Vagina (tissue), 2 donors: ENCODE data around the gene ACSF2.

Source experiments
- CTCF ChIP-seq, 3 experiments: fragments of 450-650 bp in 2 of 3; fragments of 200-600 bp in 1 of 3; sonication (generic) in 1 of 3; IDR thresholded peaks; one replicate each; pipeline ENCODE4 v1.5.1; 2017 to 2019; ENCODE audit warnings: antibody characterized with exemption in 3 of 3, mild to moderate bottlenecking in 2 of 3, moderate library complexity in 2 of 3
- POLR2A ChIP-seq, 2 donors: fragments of 450-650 bp; IDR thresholded peaks; one replicate each; pipeline ENCODE4 v1.6.1; 2017; ENCODE audit warnings: antibody characterized with exemption in 2 of 2, mild to moderate bottlenecking in 2 of 2, moderate library complexity in 2 of 2

GRCh38 chr17:50517011-50517410 lies 91.0 kb downstream of the ACSF2 start:
- no peak for TF ChIP-seq POLR2A (IDR thresholded peaks at IDR 0.05)
- TF ChIP-seq CTCF (IDR thresholded peaks at IDR 0.05) = no peak
